Smooth muscle cell (in vitro differentiated cells): Measurements from ENCODE around the gene FAM43B. TPM values are rescaled to one million over a fixed set of nuclear protein-coding genes. Genes with fewer than 3 reads are reported as not detected.

Experiments used
- DNase-seq: peaks from one replicate; lab custom pipeline; 2025; ENCODE audit not compliant: unreplicated experiment; lab: John Stamatoyannopoulos, UW
- H2AFZ ChIP-seq: fragments of 200-600 bp; sonication (generic); 2 replicates; pipeline ENCODE4 v1.6.0; 2016; ENCODE audit warnings: antibody characterized with exemption, low read depth, mild to moderate bottlenecking
- H3F3A ChIP-seq: fragments of 200-600 bp; sonication (generic); 2 replicates; pipeline ENCODE4 v1.6.0; 2017; ENCODE audit warnings: antibody characterized with exemption, low read depth
- H3K27ac ChIP-seq: fragments of 200-600 bp; sonication (generic); 2 replicates; pipeline ENCODE4 v1.5.1; 2016; ENCODE audit warnings: low read depth, mild to moderate bottlenecking
- H3K27me3 ChIP-seq: fragments of 200-600 bp; sonication (generic); 2 replicates; pipeline ENCODE4 v1.6.1; 2016; ENCODE audit warnings: low read depth, mild to moderate bottlenecking
- H3K36me3 ChIP-seq: fragments of 200-600 bp; sonication (generic); 2 replicates; pipeline ENCODE4 v1.5.1; 2016; ENCODE audit warnings: low read depth
- H3K4me1 ChIP-seq: fragments of 200-600 bp; sonication (generic); 2 replicates; pipeline ENCODE4 v1.5.1; 2016; ENCODE audit warnings: low read depth
- H3K4me2 ChIP-seq: fragments of 200-600 bp; sonication (generic); 2 replicates; pipeline ENCODE4 v1.6.0; 2016; ENCODE audit warnings: mild to moderate bottlenecking
- H3K4me3 ChIP-seq: fragments of 200-600 bp; sonication (generic); 2 replicates; pipeline ENCODE4 v1.5.1; 2016; ENCODE audit warnings: mild to moderate bottlenecking
- H3K79me2 ChIP-seq: fragments of 200-600 bp; sonication (generic); 2 replicates; pipeline ENCODE4 v1.6.0; 2016; ENCODE audit warnings: low read depth, mild to moderate bottlenecking
- H3K9ac ChIP-seq: fragments of 200-600 bp; sonication (generic); 2 replicates; pipeline ENCODE4 v1.6.0; 2016; ENCODE audit warnings: low read depth
- H3K9me3 ChIP-seq: fragments of 200-600 bp; sonication (generic); replicated peaks from 2 replicates; pipeline ENCODE4 v1.5.1; 2016; ENCODE audit warnings: low read depth
- H4K20me1 ChIP-seq: fragments of 200-600 bp; sonication (generic); 2 replicates; pipeline ENCODE4 v1.6.0; 2016; ENCODE audit warnings: low read depth
- CTCF ChIP-seq: fragments of 200-600 bp; sonication (generic); IDR thresholded peaks from 2 replicates; pipeline ENCODE4 v1.5.1; 2017; ENCODE audit warnings: borderline replicate concordance, mild to moderate bottlenecking, antibody characterized with exemption; ENCODE audit not compliant: insufficient read depth, poor library complexity, severe bottlenecking
- WGBS: methylation state at CpG from one replicate; pipeline ENCODE4 v1.1.7; 2016; ENCODE audit warnings: low lambda C conversion rate; 5-methylcytosine and 5-hydroxymethylcytosine counted together
- polyA plus RNA-seq: library from polyadenylated mRNA; unstranded; fragments of >200 nt; fragmentation: Nextera tagmentation; extraction: Ambion mirVana; gene quantifications from 2 replicates; pipeline ENCODE4 v1.2.1, GENCODE V29; 2016
- total RNA-seq: library from RNA; depleted of rRNA; stranded (reverse); fragments of >200 nt; gene quantifications from 2 replicates; pipeline ENCODE4 v1.2.3, GENCODE V29; 2014

The FAM43B gene
- total RNA-seq (0.90 and 1.2 TPM in 2 replicates), polyA plus RNA-seq (2.7 and 3.4 TPM in 2 replicates)

GRCh38 chr1:20551945-20552727 is at the start of gene FAM43B:
Gene FAM43B (plus strand): TSS chr1:20552573. CDS start chr1:20552974, 401 bp downstream.
- Histone ChIP-seq H3K79me2 (no peaks in the 10 kb centered on the region), H3F3A (no peaks in the 10 kb centered on the region), H3K9ac (no peak within 1 kb of the TSS), H3K27me3 (peaks cover 66% of the 10 kb centered on the region), H3K4me2 (peak within 1 kb of the TSS; percentile 91), H3K9me3 (no peaks in the 10 kb centered on the region), H2AFZ (peak within 1 kb of the TSS; percentile 97), H3K4me3 (peak within 1 kb of the TSS; percentile 55), H3K36me3 (no peaks in the 10 kb centered on the region), H3K27ac (no peak within 1 kb of the TSS), H3K4me1 (peaks cover 15% of the 10 kb centered on the region), H4K20me1 (no peaks in the 10 kb centered on the region)
- WGBS, result 5% methylated on average over 40 of the region's 47 CpGs
- no peak for TF ChIP-seq CTCF
- peak; percentile 62 for DNase-seq

GRCh38 chr1:20505488-20505887 is 46.9 kb upstream of the FAM43B start:
- H4K20me1 ChIP-seq, result peaks cover 35% of the 10 kb centered on the region
- 100% methylated on average over 1 of the region's 1 CpG for WGBS
- TF ChIP-seq CTCF, result no peak
- no peak overlapping the region for H2AFZ ChIP-seq
- peaks cover 9% of the 10 kb centered on the region for H3K27me3 ChIP-seq
- no peak overlapping the region for H3K9ac ChIP-seq
- DNase-seq, result no peak
- no peaks in the 10 kb centered on the region for H3K9me3 ChIP-seq
- peaks cover 10% of the 10 kb centered on the region for H3K4me1 ChIP-seq
- no peaks in the 10 kb centered on the region for H3K36me3 ChIP-seq
- H3F3A ChIP-seq, result no peaks in the 10 kb centered on the region
- H3K4me2 ChIP-seq, result no peak overlapping the region
- no peak overlapping the region for H3K27ac ChIP-seq
- H3K79me2 ChIP-seq, result peaks cover 45% of the 10 kb centered on the region
- no peak overlapping the region for H3K4me3 ChIP-seq

GRCh38 chr1:20507248-20507563 is 45.2 kb upstream of the FAM43B start:
- peaks cover 26% of the 10 kb centered on the region for H3K27me3 ChIP-seq
- H3K4me1 ChIP-seq, result peaks cover 10% of the 10 kb centered on the region
- peak overlapping the region; percentile 93 for H3K4me3 ChIP-seq
- 54% methylated on average over 5 of the region's 5 CpGs for WGBS
- H4K20me1 ChIP-seq, result peaks cover 35% of the 10 kb centered on the region
- no peaks in the 10 kb centered on the region for H3K36me3 ChIP-seq
- DNase-seq, result no peak
- peaks cover 45% of the 10 kb centered on the region for H3K79me2 ChIP-seq
- no peaks in the 10 kb centered on the region for H3K9me3 ChIP-seq
- peak overlapping the region; percentile 96 for H3K9ac ChIP-seq
- no peak for TF ChIP-seq CTCF
- H3K27ac ChIP-seq, result peak overlapping the region; percentile 83
- H3K4me2 ChIP-seq, result peak overlapping the region; percentile 99
- H3F3A ChIP-seq, result no peaks in the 10 kb centered on the region
- peak overlapping the region; percentile 100 for H2AFZ ChIP-seq
